Neuron (in vitro differentiated cells): ENCODE results near the gene DIAPH1.

Experiments used
- H2AFZ ChIP-seq: one replicate; pipeline ENCODE4 v1.6.1; 2013; ENCODE audit warnings: low read depth, mild to moderate bottlenecking, inconsistent platforms, low read length, moderate library complexity
- H3K27me3 ChIP-seq: one replicate; pipeline ENCODE4 v1.6.1; 2013; ENCODE audit warnings: low read length; ENCODE audit not compliant: insufficient read depth
- H3K36me3 ChIP-seq: one replicate; pipeline ENCODE4 v1.6.1; 2013; ENCODE audit warnings: low read length; ENCODE audit not compliant: insufficient read depth
- H3K4me1 ChIP-seq: one replicate; pipeline ENCODE4 v1.6.1; 2013; ENCODE audit warnings: low read length; ENCODE audit not compliant: insufficient read depth
- H3K4me3 ChIP-seq: 2 replicates; pipeline ENCODE4 v1.5.1; 2013; ENCODE audit warnings: mild to moderate bottlenecking, low read length, moderate library complexity
- H3K9me3 ChIP-seq: one replicate; pipeline ENCODE4 v1.6.1; 2013; ENCODE audit warnings: low read length

DIAPH1 gene

DNA sequence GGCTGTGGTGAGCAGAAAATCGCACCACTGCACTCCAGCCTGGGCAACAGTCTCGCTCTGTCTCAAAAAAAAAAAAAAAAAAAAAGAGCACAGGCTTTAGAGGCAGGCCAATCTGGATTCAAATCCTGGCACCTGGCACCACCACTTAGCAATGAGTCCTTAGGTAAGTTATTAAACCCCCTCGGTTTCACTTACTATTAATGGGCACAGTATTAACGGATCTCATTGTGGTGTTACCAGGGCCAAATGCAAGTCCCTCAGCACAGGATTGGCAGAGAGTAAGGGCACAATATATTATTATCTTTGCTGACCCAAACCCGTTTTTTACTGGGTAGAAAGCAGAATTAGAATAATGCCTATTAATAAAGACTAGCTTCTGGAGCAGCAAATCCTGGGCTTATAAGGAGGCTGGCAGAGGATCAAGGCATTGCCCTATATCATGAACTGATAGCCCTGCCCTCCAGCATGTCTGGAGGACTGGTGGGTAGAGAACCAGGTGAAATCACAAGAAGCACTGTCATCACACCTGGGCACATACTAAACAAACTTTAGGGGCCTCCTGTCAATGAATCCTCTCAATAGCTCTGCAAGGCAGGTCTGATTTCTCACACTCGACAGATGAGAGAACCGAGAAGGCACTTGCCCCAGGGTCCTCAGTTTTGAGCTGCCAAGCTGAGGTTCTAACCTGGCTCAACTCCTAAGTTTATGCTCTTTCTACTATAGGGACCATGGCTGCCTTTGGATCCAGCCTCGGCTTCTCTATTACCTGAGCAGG, 112.2 kb downstream of the DIAPH1 start:
- H3K9me3 ChIP-seq = peaks cover 3% of the 10 kb centered on the region
- H3K36me3 ChIP-seq = peaks cover 16% of the 10 kb centered on the region
- no peak overlapping the region for H3K4me3 ChIP-seq
- no peaks in the 10 kb centered on the region for H3K27me3 ChIP-seq
- no peak overlapping the region for H2AFZ ChIP-seq
- H3K4me1 ChIP-seq = peaks cover 34% of the 10 kb centered on the region

DNA sequence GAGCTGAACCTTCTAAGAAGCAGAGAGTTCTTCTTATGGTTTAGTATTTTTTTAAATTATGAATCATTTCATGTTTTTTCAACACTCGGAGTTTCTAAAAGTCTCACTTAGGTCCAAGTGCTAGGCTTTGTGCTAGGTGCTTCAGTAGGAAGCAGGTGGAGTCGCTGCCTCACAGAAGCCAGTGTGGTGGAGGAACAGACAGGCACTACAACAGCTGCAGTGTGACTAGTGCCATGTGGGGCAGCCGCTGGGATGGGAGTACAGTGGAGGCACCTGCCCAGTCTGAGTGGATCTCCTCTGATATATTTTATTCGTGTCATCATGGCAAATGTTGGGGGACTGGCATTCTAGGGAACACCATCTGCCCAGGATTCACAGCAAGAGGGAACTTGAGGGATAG, 114.6 kb downstream of the DIAPH1 start:
- Histone ChIP-seq H3K4me3 (no peak overlapping the region), H3K4me1 (peaks cover 31% of the 10 kb centered on the region), H2AFZ (no peak overlapping the region), H3K9me3 (no peaks in the 10 kb centered on the region), H3K36me3 (peaks cover 9% of the 10 kb centered on the region), H3K27me3 (no peaks in the 10 kb centered on the region)

DNA sequence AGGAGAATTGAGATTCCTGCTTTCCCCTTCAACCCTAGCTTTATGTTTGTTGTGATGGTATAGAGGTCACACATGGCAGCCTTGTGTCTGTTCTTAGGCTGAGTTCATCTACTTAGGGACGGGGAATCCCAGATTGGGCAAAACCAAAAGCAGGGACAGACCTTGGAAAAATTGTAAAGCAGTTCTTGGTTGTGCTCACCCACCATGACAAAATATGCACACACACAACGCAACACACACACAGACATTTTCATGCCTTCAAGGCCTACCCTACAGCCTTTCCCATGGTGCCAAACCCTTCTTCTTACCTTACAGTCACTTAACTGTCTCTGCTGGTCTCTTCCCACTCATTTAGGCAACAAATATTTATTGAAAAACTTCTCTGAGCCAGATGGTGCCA, 115.1 kb downstream of the DIAPH1 start:
- Histone ChIP-seq H3K27me3 (no peaks in the 10 kb centered on the region), H3K9me3 (no peaks in the 10 kb centered on the region), H3K4me1 (peaks cover 26% of the 10 kb centered on the region), H2AFZ (no peak overlapping the region), H3K4me3 (no peak overlapping the region), H3K36me3 (peaks cover 9% of the 10 kb centered on the region)

- Histone ChIP-seq H3K36me3 (peaks cover 14% of the 10 kb centered on the region), H2AFZ (no peak overlapping the region), H3K4me1 (peaks cover 9% of the 10 kb centered on the region), H3K27me3 (no peaks in the 10 kb centered on the region), H3K9me3 (no peaks in the 10 kb centered on the region), H3K4me3 (no peak overlapping the region)
Observed at GRCh38 chr5:141501761-141502160, 117.0 kb downstream of the DIAPH1 start.

GRCh38 chr5:141496038-141496437, 122.8 kb downstream of the DIAPH1 start:
- H3K4me1 ChIP-seq = peaks cover 13% of the 10 kb centered on the region
- no peaks in the 10 kb centered on the region for H3K27me3 ChIP-seq
- no peak overlapping the region for H2AFZ ChIP-seq
- peaks cover 11% of the 10 kb centered on the region for H3K9me3 ChIP-seq
- peaks cover 13% of the 10 kb centered on the region for H3K36me3 ChIP-seq
- H3K4me3 ChIP-seq = no peak overlapping the region

DNA sequence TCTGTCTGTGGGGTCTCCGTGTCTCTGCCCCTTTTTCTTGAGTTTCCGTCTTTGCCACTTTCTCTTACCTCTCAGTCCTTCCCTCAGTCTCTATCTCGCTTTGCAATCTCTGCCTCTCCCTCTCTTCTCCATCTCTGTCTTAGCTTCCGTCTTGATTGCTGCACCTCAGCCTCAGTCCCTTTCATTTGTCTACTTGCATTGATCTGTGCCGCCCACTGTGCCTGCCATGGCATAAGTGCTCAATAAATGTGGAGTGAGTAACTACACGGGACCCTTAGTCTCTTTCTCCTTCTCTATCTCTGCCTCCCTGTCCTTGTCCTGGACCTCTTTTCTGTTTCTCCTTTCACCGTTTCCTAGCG, 123.4 kb downstream of the DIAPH1 start:
- H3K4me3 ChIP-seq = no peak overlapping the region
- H3K4me1 ChIP-seq = peaks cover 13% of the 10 kb centered on the region
- no peaks in the 10 kb centered on the region for H3K27me3 ChIP-seq
- no peak overlapping the region for H2AFZ ChIP-seq
- peaks cover 18% of the 10 kb centered on the region for H3K36me3 ChIP-seq
- H3K9me3 ChIP-seq = peaks cover 16% of the 10 kb centered on the region

GRCh38 chr5:141494761-141495452, 123.9 kb downstream of the DIAPH1 start:
- Histone ChIP-seq H3K4me3 (no peak overlapping the region), H3K4me1 (peaks cover 13% of the 10 kb centered on the region), H3K9me3 (peaks cover 19% of the 10 kb centered on the region), H3K27me3 (no peaks in the 10 kb centered on the region), H3K36me3 (peaks cover 23% of the 10 kb centered on the region), H2AFZ (no peak overlapping the region)

DNA sequence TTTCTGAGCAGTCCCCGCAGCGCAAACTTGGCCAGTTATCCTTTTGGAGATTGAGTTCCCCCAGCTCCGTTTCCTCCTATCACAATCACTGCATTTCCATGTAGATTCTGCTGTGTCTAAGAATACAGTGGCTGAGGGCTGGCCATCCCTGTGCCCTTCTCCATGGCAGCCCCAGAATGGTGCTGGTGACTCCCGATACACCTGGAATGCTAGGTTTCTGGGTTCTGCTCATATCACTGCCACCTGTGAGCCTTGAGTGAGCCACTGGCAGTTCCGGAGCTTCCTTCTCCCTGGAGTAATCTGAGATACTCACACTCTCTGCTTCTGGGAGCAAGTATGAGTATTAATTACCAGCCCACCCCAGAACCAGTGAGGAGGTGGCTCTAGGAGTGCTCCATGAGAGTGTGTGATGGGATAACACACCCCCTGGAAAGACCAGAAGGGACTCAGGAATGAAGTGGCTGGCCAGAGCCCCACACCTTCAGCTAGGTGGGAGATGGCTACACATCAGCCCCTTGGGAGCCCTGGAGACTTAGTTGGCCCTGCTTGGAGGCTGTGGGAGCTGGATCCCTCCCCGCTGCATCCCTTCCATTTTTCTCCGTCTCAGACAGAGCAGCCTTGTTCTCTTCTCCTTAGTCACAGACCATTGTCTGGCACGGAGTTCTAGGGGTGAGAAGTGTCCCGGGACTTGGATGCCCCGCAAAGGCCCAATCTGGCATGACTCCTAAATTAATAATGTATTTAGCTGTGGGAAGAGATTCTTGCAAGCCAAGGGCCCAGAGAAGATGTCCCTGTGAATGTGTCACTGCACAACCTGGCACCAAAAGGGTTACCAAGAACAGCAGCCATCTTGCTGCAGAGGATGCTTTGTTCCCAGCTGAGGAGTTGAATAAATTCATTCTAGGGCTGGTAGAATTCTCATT, 125.0 kb downstream of the DIAPH1 start:
- peaks cover 13% of the 10 kb centered on the region for H3K4me1 ChIP-seq
- no peak overlapping the region for H2AFZ ChIP-seq
- no peak overlapping the region for H3K4me3 ChIP-seq
- H3K36me3 ChIP-seq = peaks cover 23% of the 10 kb centered on the region
- peaks cover 23% of the 10 kb centered on the region for H3K9me3 ChIP-seq
- no peaks in the 10 kb centered on the region for H3K27me3 ChIP-seq

DNA sequence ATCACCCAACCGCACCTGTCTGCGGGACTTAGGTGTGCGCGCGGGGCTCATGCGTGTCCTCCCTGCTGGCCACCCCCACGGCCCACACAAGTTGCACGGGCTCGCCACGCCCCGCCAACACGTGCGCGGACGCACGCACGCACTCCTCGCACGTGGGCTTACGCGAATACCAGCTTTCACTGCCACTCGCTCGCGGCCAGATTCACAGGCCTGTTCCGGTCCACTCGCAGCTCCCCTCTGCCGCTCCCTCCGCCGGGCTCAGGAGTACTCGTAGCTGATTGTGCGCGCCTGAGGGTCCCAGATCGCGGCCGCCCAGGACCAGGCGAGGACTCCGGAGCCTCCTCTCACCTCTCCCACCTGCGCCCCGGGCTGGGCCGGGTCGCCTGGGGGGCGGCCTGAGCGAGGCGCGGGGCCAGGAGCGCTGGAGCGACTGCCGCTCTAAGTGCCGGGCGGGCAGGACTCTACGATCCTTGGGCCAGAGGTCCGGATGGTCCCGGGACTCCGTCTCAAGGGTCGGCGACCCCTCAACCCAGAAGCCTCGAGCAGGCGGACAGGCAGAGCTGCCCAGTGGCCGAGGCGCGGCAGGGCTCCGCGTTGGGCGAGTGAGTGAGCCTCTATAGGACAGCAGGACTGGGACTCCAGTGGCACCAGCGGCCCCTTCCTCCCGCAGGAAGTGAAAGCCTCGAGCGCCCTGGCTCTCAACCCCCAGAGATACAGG, 126.5 kb downstream of the DIAPH1 start:
- peaks cover 31% of the 10 kb centered on the region for H3K9me3 ChIP-seq
- no peaks in the 10 kb centered on the region for H3K27me3 ChIP-seq
- H3K36me3 ChIP-seq = peaks cover 20% of the 10 kb centered on the region
- no peak overlapping the region for H3K4me3 ChIP-seq
- H3K4me1 ChIP-seq = peaks cover 13% of the 10 kb centered on the region
- no peak overlapping the region for H2AFZ ChIP-seq

GRCh38 chr5:141491323-141492167, 127.3 kb downstream of the DIAPH1 start:
- Histone ChIP-seq H2AFZ (no peak overlapping the region), H3K9me3 (peaks cover 39% of the 10 kb centered on the region), H3K4me3 (no peak overlapping the region), H3K4me1 (peaks cover 13% of the 10 kb centered on the region), H3K27me3 (no peaks in the 10 kb centered on the region), H3K36me3 (peaks cover 21% of the 10 kb centered on the region)

DNA sequence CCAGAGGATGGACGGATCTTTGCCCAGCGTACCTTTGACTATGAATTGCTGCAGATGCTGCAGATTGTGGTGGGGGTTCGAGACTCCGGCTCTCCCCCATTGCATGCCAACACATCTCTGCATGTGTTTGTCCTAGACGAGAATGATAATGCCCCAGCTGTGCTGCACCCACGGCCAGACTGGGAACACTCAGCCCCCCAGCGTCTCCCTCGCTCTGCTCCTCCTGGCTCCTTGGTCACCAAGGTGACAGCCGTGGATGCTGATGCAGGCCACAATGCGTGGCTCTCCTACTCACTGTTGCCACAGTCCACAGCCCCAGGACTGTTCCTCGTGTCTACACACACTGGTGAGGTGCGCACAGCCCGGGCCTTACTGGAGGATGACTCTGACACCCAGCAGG, 128.0 kb downstream of the DIAPH1 start:
- peaks cover 46% of the 10 kb centered on the region for H3K9me3 ChIP-seq
- no peaks in the 10 kb centered on the region for H3K27me3 ChIP-seq
- H2AFZ ChIP-seq = no peak overlapping the region
- H3K36me3 ChIP-seq = peaks cover 25% of the 10 kb centered on the region
- H3K4me3 ChIP-seq = no peak overlapping the region
- H3K4me1 ChIP-seq = peaks cover 13% of the 10 kb centered on the region

- H3K27me3 ChIP-seq = no peaks in the 10 kb centered on the region
- peaks cover 13% of the 10 kb centered on the region for H3K4me1 ChIP-seq
- H3K36me3 ChIP-seq = peaks cover 27% of the 10 kb centered on the region
- H3K4me3 ChIP-seq = no peak overlapping the region
- no peak overlapping the region for H2AFZ ChIP-seq
- peaks cover 51% of the 10 kb centered on the region for H3K9me3 ChIP-seq
Observed at GRCh38 chr5:141490271-141490670, 128.5 kb downstream of the DIAPH1 start.
